IPS DF 19.7 (cell line): Measurements from ENCODE around the gene CARS1.

Experiments
- DNase-seq: peaks from one replicate; pipeline ENCODE4 v3.0.0-alpha.2; 2013; ENCODE audit warnings: low read depth, low spot score

Gene CARS1

GRCh38 chr11:2960139-2960538 lies 97.1 kb downstream of the CARS1 start:
- DNase-seq = no peak

- no peak for DNase-seq
These were observed 99.0 kb downstream of the CARS1 start for GRCh38 chr11:2958251-2958650.

DNA sequence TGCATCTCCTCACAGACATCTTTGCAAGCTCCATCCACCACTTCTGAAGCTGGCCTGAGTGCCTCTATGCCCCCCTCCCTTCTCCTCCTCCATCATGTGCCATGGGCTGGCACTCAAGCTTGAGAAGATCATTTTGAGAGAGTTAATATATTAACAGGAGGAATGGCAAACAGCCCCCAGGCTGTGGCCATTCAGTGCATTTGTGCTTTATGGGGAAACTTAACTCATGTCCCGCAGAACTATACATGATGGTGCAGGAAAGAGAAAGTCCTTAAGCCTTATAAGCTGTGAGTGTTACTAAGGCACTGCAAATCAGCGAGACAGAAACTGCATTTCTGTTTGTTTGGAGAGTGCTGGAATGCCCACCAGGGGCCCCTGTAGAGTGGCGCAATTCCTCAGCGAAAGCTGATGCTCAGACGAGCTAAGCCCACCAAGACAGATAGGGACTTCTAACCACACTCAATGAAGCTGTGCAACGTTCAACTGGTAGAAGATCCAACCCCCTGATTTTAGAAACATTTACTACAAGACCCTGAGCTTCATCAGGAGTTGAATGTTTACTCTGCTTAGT lies 101.2 kb downstream of the CARS1 start:
- DNase-seq = no peak

DNA sequence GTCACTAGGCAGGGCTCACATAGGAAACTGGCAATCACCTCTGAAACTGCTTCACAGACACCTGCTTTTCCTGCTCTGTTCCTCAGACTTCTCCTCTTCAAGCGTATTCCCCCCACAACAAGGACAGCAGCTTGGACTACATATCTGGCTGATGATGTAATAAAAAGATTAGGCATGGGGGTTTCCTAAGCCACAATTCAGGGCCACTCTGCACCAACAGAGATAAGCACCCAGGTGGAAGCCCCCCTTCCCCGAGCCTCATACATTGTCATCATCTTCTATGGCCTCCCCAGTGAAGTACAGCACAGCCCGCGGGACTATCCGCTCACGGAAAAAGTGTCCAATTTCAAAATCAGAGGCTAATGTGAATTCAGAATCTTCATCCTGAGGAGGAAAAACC lies 103.0 kb downstream of the CARS1 start:
- DNase-seq = no peak

DNA sequence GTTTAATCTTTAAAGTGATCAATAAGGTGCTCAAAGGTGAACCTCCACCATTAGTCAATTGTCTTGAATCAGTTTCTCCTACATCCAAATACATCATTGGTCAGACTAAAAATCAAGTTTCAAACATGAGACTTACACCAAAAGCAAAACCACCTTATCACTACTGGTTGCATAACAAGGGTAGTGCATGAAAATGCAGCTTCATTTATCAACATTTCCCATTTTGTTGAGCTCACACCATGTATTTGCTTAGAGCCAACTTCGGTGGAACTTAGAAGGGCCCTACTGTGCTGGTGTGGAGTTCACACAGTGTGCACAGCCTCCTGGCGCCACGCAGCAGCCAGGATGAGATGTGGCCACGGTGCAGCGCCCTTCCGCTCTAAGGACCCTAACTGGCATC lies 104.9 kb downstream of the CARS1 start:
- DNase-seq = no peak

DNA sequence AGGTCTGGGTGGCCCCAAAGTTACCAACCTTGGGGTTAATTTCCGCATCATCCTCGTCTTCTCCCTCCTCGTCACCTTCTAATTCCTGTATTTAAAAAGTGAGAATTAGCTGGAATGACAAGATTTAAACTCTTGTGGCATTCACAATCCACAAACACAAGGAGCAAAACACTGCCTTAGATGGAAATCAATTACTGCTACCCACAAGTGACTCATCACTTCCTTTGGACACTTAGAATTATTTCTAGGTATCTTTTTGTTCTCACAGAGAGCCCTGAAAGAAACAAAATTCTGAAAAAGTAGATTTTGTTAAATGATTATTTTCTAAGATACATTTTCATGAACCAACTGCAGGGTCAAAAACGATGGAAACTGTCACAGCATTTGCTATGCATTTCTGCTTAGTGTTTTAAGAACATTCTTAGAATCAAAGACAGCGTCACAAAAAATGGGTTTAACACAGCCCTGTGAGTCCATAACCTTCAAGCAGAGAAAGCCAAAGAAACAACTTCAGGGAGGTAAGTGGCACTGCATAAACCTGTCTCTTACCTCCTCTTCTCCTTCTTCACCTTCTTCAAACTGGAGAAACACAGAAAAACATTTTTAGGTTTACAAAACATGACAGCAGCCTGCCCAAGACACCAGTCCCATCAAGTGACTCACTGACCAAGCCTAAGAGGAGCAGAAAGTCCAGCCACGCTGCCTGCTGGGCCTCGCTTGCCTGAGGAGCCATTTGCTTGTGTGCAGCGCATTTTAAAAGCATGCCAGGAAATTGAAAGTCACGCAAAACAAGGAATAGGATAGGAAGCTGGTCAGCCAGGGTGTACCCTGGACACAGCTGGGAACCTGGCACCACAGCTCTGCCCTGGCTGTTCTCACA lies 105.8 kb downstream of the CARS1 start:
- DNase-seq = no peak
